Panc1 (cell line): ENCODE results near the gene BCLAF1. TPM values are rescaled to one million over a fixed set of nuclear protein-coding genes. Genes with fewer than 3 reads are reported as not detected.
"Not testable (repeated sequence)": the region's sequence is repeated elsewhere in the genome, so short reads cannot be mapped to it uniquely, and the experiment has no call there.

Experiments
- ATAC-seq: fragments of 200-7000 bp; cut with Tn5 transposase; 2 replicates; pipeline ENCODE4 v1.9.1; 2020; ENCODE audit warnings: mild to moderate bottlenecking, moderate library complexity
- BruUV-seq: library from RNA; stranded (reverse); fragments of 400-500 nt; replicated peaks from 2 replicates; lab custom pipeline; 2021; lab: Mats Ljungman, UMichigan
- CTCF ChIA-PET: fragments of 300-600 bp; sonication (Branson Sonifier 250); formaldehyde crosslinking; loops from one replicate; lab custom pipeline; 2022; ENCODE audit warnings: antibody characterized with exemption; lab: Charles Lee
- POLR2A ChIA-PET: fragments of 300-600 bp; sonication (Branson Sonifier 250); formaldehyde crosslinking; loops from one replicate; lab custom pipeline; 2022; ENCODE audit warnings: antibody characterized with exemption; lab: Charles Lee
- DNase-seq: peaks from one replicate; pipeline ENCODE4 v3.0.0-alpha.2; 2010; ENCODE audit warnings: low read depth, low spot score
- H3K27ac ChIP-seq: 2 replicates; pipeline ENCODE4 v1.5.1; 2011; ENCODE audit warnings: mild to moderate bottlenecking, low read length, inconsistent platforms
- H3K27me3 ChIP-seq: fragments of 200-500 bp; sonication (Bioruptor generic); 2 replicates; pipeline ENCODE4 v1.6.0; 2014; ENCODE audit warnings: low read length, inconsistent platforms; ENCODE audit not compliant: control insufficient read depth, insufficient read depth
- H3K36me3 ChIP-seq: fragments of 200-500 bp; sonication (Bioruptor generic); 2 replicates; pipeline ENCODE4 v1.5.1; 2014; ENCODE audit warnings: inconsistent platforms, mild to moderate bottlenecking, low read length, moderate library complexity; ENCODE audit not compliant: control insufficient read depth, insufficient read depth
- H3K4me1 ChIP-seq: 2 replicates; pipeline ENCODE4 v1.5.1; 2011; ENCODE audit warnings: inconsistent platforms, mild to moderate bottlenecking, low read length, moderate library complexity; ENCODE audit not compliant: control insufficient read depth, insufficient read depth
- H3K4me3 ChIP-seq, 2 experiments: 2 replicates each; pipeline ENCODE4 v1.5.1; 2011 to 2012; ENCODE audit warnings: low read depth in 2 of 2, low read length in 2 of 2, mild to moderate bottlenecking in 2 of 2, inconsistent platforms in 1 of 2, moderate library complexity in 1 of 2
- H3K9me3 ChIP-seq: fragments of 200-500 bp; sonication (Bioruptor generic); 2 replicates; pipeline ENCODE4 v1.5.1; 2014; ENCODE audit warnings: low read depth, mild to moderate bottlenecking, inconsistent platforms, low read length, moderate library complexity; ENCODE audit not compliant: control insufficient read depth, insufficient read depth
- CTCF ChIP-seq: fragments of 450-650 bp; IDR thresholded peaks from 2 replicates; pipeline ENCODE4 v1.5.1; 2017; ENCODE audit warnings: mild to moderate bottlenecking
- POLR2AphosphoS5 ChIP-seq: IDR thresholded peaks from 2 replicates; pipeline ENCODE4 v1.6.1; 2012; ENCODE audit warnings: mild to moderate bottlenecking, low read depth, low read length, moderate library complexity
- REST ChIP-seq, 2 experiments: IDR thresholded peaks; 2 replicates each; pipeline ENCODE4 v1.6.1; 2011 to 2012; ENCODE audit warnings: low read depth in 2 of 2, control low read depth in 1 of 2, low read length in 1 of 2, mild to moderate bottlenecking in 1 of 2, moderate library complexity in 1 of 2; ENCODE audit not compliant: insufficient read depth in 1 of 2
- SIN3A ChIP-seq: IDR thresholded peaks from 2 replicates; pipeline ENCODE4 v1.6.1; 2012; ENCODE audit warnings: low read depth, mild to moderate bottlenecking, low read length, moderate library complexity, borderline replicate concordance; ENCODE audit not compliant: insufficient read depth
- TCF7L2 ChIP-seq: IDR thresholded peaks from 2 replicates; pipeline ENCODE4 v1.6.1; 2011; ENCODE audit warnings: mild to moderate bottlenecking, low read depth, low read length, inconsistent platforms
- in situ Hi-C: cut with HindIII; loops from 2 replicates; pipeline ENCODE4 v1.10.0; 2016; ENCODE audit warnings: low sequenced_read_pairs, low pct_unique_long_range_greater_than_20kb
- intact Hi-C: fragments of 100-400 bp; cut with micrococcal nuclease; formaldehyde crosslinking; loops from one replicate; pipeline ENCODE4 v1.10.0; 2022; ENCODE audit not compliant: unreplicated experiment
- total RNA-seq: library from RNA; stranded (reverse); gene quantifications from one replicate; pipeline ENCODE4 v1.2.1, GENCODE V29; 2021; ENCODE audit not compliant: unreplicated experiment

BCLAF1 gene
- total RNA-seq, 1 experiment from 2014 or later: 151 TPM

- in situ Hi-C loops: no loop called here
These were observed 64.2 kb downstream of the BCLAF1 start for GRCh38 chr6:136225496-136225895.

GRCh38 chr6:136224974-136225373 is 64.7 kb downstream of the BCLAF1 start:
- H3K4me3 ChIP-seq, POLR2A ChIA-PET, H3K36me3 ChIP-seq, DNase-seq, in situ Hi-C loops, ATAC-seq, H3K27me3 ChIP-seq, CTCF ChIA-PET, BruUV-seq, H3K27ac ChIP-seq, H3K9me3 ChIP-seq, H3K4me1 ChIP-seq: not testable (repeated sequence)
- intact Hi-C loops: loop anchor here (5.0 to 10.0 kb wide), 3 partner anchors 190 to 773 kb away; no protein-coding TSS in a partner anchor

More at GRCh38 chr6:136225496-136225895, 64.2 kb downstream of the BCLAF1 start:
- BruUV-seq: no TSS peak
- intact Hi-C loops: loop anchor here (5.0 to 10.0 kb wide), 3 partner anchors 191 to 773 kb away; no protein-coding TSS in a partner anchor
- Histone ChIP-seq H3K4me3 (no peak overlapping the region), H3K27me3 (no peaks in the 10 kb centered on the region), H3K27ac (no peak overlapping the region), H3K36me3 (no peaks in the 10 kb centered on the region), H3K4me1 (0 out of 2 replicates have a peak, but pooled peaks cover 3% of the 10 kb centered on the region), H3K9me3 (no peaks in the 10 kb centered on the region)
- ChIA-PET POLR2A (no interaction called here), CTCF (interaction anchor here (2.3 kb wide), 1 partner anchor 690 kb away, joined by 15 read pairs; no protein-coding TSS in a partner anchor)
- TF ChIP-seq REST (IDR thresholded peaks at IDR 0.05; ENCODE audit: insufficient read depth in 1 of 2, low read depth in 2 of 2, low read length in 1 of 2): no peak
- no peak for TF ChIP-seq TCF7L2
- no peak for TF ChIP-seq SIN3A
- TF ChIP-seq POLR2AphosphoS5: no peak
- no peak for TF ChIP-seq CTCF
- DNase-seq: no peak
- no peak for ATAC-seq

GRCh38 chr6:136216503-136217401 is 72.9 kb downstream of the BCLAF1 start:
- POLR2A ChIA-PET: no interaction called here
- H3K4me3 ChIP-seq: no peak overlapping the region

More at GRCh38 chr6:136216503-136217401, 72.9 kb downstream of the BCLAF1 start:
- Histone ChIP-seq H3K36me3 (no peaks in the 10 kb centered on the region), H3K27ac (no peak overlapping the region), H3K27me3 (no peaks in the 10 kb centered on the region), H3K9me3 (no peaks in the 10 kb centered on the region), H3K4me1 (no peaks in the 10 kb centered on the region)
- ATAC-seq (no peak), DNase-seq (no peak)
- BruUV-seq: no TSS peak
- intact Hi-C loops: no loop called here
- TF ChIP-seq POLR2AphosphoS5 (no peak), CTCF (no peak), SIN3A (no peak), REST (IDR thresholded peaks at IDR 0.05; ENCODE audit: insufficient read depth in 1 of 2, low read depth in 2 of 2, low read length in 1 of 2) (no peak), TCF7L2 (no peak)
- in situ Hi-C loops: no loop called here
- CTCF ChIA-PET: no interaction called here
